Natural killer cell (primary cell): ENCODE results near the gene PIM3. TPM values are rescaled to one million over a fixed set of nuclear protein-coding genes. Genes with fewer than 3 reads are reported as not detected.

ENCODE experiments used
- ATAC-seq, 3 donors: fragments of 150-1000 bp in 2 of 3; fragments of 200-7000 bp in 1 of 3; cut with Tn5 transposase; 1 replicate in 1 of 3; 2 replicates in 2 of 3; pipeline ENCODE4 v1.10.0; 2021; ENCODE audit warnings: mild to moderate bottlenecking in 2 of 3, moderate library complexity in 2 of 3
- DNase-seq, 2 donors: peaks; one replicate each; pipeline versions ENCODE4 v3.0.0 to v3.0.0-alpha.2; 2013 to 2021; ENCODE audit warnings: mixed read lengths in 1 of 2
- H3K27ac ChIP-seq: one replicate; pipeline ENCODE4 v1.5.1; 2013; ENCODE audit warnings: mild to moderate bottlenecking, low read length
- H3K27me3 ChIP-seq: one replicate; pipeline ENCODE4 v1.6.1; 2013; ENCODE audit warnings: low read length; ENCODE audit not compliant: control insufficient read depth, insufficient read depth
- H3K36me3 ChIP-seq: one replicate; pipeline ENCODE4 v1.6.1; 2013; ENCODE audit warnings: low read length; ENCODE audit not compliant: control insufficient read depth, insufficient read depth
- H3K4me1 ChIP-seq: one replicate; pipeline ENCODE4 v1.6.1; 2013; ENCODE audit warnings: low read length; ENCODE audit not compliant: control insufficient read depth, insufficient read depth
- H3K4me3 ChIP-seq: one replicate; pipeline ENCODE4 v1.5.1; 2013; ENCODE audit warnings: low read length
- H3K9me3 ChIP-seq: one replicate; pipeline ENCODE4 v1.6.1; 2013; ENCODE audit warnings: low read length; ENCODE audit not compliant: control insufficient read depth, insufficient read depth
- H3K27ac Mint-ChIP-seq, 2 donors: one replicate each; pipeline ENCODE4 v1.8.0; 2022; ENCODE audit warnings: mild to moderate bottlenecking in 2 of 2, mixed read lengths in 2 of 2, moderate library complexity in 1 of 2
- H3K27me3 Mint-ChIP-seq, 2 donors: one replicate each; pipeline ENCODE4 v1.8.0; 2022; ENCODE audit warnings: low read depth in 2 of 2, mixed read lengths in 2 of 2
- H3K36me3 Mint-ChIP-seq: one replicate; pipeline ENCODE4 v1.8.0; 2022; ENCODE audit warnings: mixed read lengths
- H3K4me1 Mint-ChIP-seq, 2 donors: one replicate each; pipeline ENCODE4 v1.8.0; 2022; ENCODE audit warnings: mixed read lengths in 2 of 2
- H3K4me3 Mint-ChIP-seq: one replicate; pipeline ENCODE4 v1.8.0; 2022; ENCODE audit warnings: mild to moderate bottlenecking, moderate library complexity, mixed read lengths
- H3K9me3 Mint-ChIP-seq, 2 donors: one replicate each; pipeline ENCODE4 v1.8.0; 2022; ENCODE audit warnings: mixed read lengths in 2 of 2
- WGBS: methylation state at CpG from one replicate; pipeline ENCODE4 v1.1.7; 2013; ENCODE audit warnings: missing lambda C conversion rate; ENCODE audit not compliant: insufficient coverage; 5-methylcytosine and 5-hydroxymethylcytosine counted together
- intact Hi-C: fragments of 100-400 bp; cut with micrococcal nuclease; formaldehyde crosslinking; loops from one replicate; pipeline ENCODE4 v1.14.2; 2022
- total RNA-seq, 4 donors: library from RNA; stranded (reverse); fragments of 120-200 nt in 1 of 4; gene quantifications; one replicate each; pipeline versions ENCODE4 v1.2.3 to v1.2.4, GENCODE V29; 2013 to 2022
- TF ChIP-seq, protein P1 (sequence below): fragments of 200-600 bp; IDR thresholded peaks from one replicate; pipeline ENCODE4 v1.8.0; 2022; ENCODE audit warnings: antibody characterized with exemption

The PIM3 gene
- total RNA-seq, 3 donors from 2014 or later (not counting 1 experiment from before 2014, with no cell fraction given) = 107 to 130 (median 129) TPM

DNA sequence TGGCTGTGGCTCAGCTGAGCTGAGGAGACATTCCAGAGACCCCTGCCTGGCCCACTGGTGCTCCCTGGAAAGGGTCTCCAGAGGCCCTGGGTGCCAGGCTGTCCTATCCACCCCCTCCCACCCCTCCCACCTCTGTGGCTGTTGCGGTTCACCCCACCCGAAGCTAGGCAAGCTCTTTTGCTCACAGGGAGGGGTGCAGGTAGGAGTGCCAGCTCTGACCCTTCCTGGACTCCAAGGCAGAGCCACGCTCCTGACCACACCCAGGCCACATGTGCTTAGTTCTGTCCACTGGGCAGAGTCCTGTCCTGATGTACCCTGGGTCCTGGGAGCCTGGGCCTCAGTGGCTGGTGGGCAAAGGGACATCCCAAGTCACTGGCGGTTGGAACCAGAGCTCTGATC, 35.5 kb downstream of the PIM3 start:
- H3K4me1 ChIP-seq = peaks cover 22% of the 10 kb centered on the region
- Mint-ChIP-seq H3K27ac (no peak overlapping the region), H3K9me3 (peaks cover 0 to 2% of the 10 kb centered on the region in 2 donors), H3K4me1 (peaks cover 5 to 11% of the 10 kb centered on the region in 2 donors), H3K36me3 (no peaks in the 10 kb centered on the region), H3K27me3 (peaks cover 0 to 10% of the 10 kb centered on the region in 2 donors), H3K4me3 (no peak overlapping the region)
- ATAC-seq = no peak
- H3K9me3 ChIP-seq = no peaks in the 10 kb centered on the region
- H3K4me3 ChIP-seq = no peak overlapping the region
- WGBS = 81% methylated on average over 4 of the region's 4 CpGs
- H3K36me3 ChIP-seq = no peaks in the 10 kb centered on the region
- no peak overlapping the region for H3K27ac ChIP-seq
- intact Hi-C loops = no loop called here
- peaks cover 10% of the 10 kb centered on the region for H3K27me3 ChIP-seq
- TF ChIP-seq, protein P1, sequence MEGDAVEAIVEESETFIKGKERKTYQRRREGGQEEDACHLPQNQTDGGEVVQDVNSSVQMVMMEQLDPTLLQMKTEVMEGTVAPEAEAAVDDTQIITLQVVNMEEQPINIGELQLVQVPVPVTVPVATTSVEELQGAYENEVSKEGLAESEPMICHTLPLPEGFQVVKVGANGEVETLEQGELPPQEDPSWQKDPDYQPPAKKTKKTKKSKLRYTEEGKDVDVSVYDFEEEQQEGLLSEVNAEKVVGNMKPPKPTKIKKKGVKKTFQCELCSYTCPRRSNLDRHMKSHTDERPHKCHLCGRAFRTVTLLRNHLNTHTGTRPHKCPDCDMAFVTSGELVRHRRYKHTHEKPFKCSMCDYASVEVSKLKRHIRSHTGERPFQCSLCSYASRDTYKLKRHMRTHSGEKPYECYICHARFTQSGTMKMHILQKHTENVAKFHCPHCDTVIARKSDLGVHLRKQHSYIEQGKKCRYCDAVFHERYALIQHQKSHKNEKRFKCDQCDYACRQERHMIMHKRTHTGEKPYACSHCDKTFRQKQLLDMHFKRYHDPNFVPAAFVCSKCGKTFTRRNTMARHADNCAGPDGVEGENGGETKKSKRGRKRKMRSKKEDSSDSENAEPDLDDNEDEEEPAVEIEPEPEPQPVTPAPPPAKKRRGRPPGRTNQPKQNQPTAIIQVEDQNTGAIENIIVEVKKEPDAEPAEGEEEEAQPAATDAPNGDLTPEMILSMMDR = no peak
- no peak for DNase-seq

DNA sequence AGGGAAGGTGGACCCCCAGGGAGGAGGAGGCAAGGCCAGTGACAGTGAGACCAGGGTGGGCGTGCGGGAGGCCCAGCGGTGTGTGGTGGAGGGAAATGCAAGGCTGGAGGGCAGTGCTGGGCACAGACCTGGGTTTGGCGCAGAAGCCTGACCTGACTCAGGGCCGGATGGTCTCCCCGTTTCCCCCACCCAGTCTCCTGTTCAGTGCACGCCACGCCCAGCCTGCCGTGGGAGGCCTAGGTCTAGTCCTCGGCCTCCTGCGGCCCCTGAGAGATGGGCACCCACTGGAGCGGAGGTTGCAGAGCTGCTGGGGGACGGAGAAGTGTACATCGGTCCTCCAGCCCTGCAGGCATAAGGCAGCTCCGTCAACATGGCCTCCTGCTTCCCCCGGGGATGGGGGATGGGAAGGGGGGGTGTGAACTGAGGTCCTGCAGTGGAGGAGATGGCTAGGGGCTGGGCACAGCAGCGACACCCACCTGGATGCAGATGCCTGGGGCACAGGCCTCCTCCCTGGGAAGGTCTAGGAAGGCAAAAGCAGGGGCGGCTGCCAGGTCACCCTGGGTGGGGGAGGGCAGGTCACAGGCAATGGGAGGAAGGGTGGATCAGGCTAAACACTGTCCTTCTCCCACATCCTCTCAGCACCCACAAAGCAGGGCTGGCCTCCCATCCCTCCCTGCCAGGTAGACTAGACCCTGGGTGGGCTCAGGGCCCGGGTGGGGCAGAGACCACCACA, 36.1 kb downstream of the PIM3 start:
- no peaks in the 10 kb centered on the region for H3K36me3 Mint-ChIP-seq

DNA sequence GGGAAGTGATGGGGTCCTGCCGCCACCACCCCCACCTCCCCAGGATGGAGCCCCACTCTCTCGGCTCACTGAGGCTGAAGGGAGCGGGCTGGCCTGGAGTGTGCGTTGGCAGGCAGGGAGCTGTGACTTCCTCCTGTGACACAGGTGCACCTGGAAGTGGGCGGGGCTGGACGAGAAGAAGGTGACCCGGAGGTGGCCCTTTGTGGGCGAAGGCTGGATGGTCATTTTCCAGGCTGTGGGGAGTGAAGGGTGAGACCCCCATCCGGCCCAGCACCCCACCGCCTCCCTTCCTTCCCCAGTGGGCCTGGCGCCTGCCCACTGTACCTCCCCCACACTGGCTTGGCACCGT, 36.7 kb downstream of the PIM3 start:
- Mint-ChIP-seq H3K4me3 (no peak overlapping the region), H3K27me3 (peaks cover 0 to 9% of the 10 kb centered on the region in 2 donors), H3K36me3 (no peaks in the 10 kb centered on the region), H3K4me1 (peaks cover 5 to 11% of the 10 kb centered on the region in 2 donors), H3K27ac (no peak overlapping the region), H3K9me3 (no peaks in the 10 kb centered on the region)
- H3K27ac ChIP-seq = no peak overlapping the region
- H3K9me3 ChIP-seq = no peaks in the 10 kb centered on the region
- H3K4me1 ChIP-seq = peaks cover 22% of the 10 kb centered on the region
- 91% methylated on average over 11 of the region's 12 CpGs for WGBS
- no peak overlapping the region for H3K4me3 ChIP-seq
- TF ChIP-seq, protein P1 = no peak
- intact Hi-C loops = no loop called here
- H3K27me3 ChIP-seq = peaks cover 10% of the 10 kb centered on the region
- no peaks in the 10 kb centered on the region for H3K36me3 ChIP-seq
- DNase-seq = no peak
- no peak for ATAC-seq

More for the DNA sequence above, 36.1 kb downstream of the PIM3 start:
- H3K4me3 Mint-ChIP-seq = no peak overlapping the region
- no peak for DNase-seq
- TF ChIP-seq, protein P1 = no peak
- Histone ChIP-seq H3K9me3 (no peaks in the 10 kb centered on the region), H3K27me3 (peaks cover 10% of the 10 kb centered on the region), H3K36me3 (no peaks in the 10 kb centered on the region), H3K27ac (no peak overlapping the region), H3K4me1 (peaks cover 22% of the 10 kb centered on the region), H3K4me3 (no peak overlapping the region)
- ATAC-seq = no peak
- intact Hi-C loops = no loop called here
- H3K27ac Mint-ChIP-seq = no peak overlapping the region
- H3K27me3 Mint-ChIP-seq = peaks cover 0 to 9% of the 10 kb centered on the region in 2 donors
- H3K9me3 Mint-ChIP-seq = no peaks in the 10 kb centered on the region
- peaks cover 5 to 11% of the 10 kb centered on the region in 2 donors for H3K4me1 Mint-ChIP-seq
- WGBS = 87% methylated on average over 18 of the region's 19 CpGs
